B cell (primary cell): ENCODE results near the gene MPI. TPM values are rescaled to one million over a fixed set of nuclear protein-coding genes. Genes with fewer than 3 reads are reported as not detected.

ENCODE experiments used
- ATAC-seq: fragments of 200-7000 bp; cut with Tn5 transposase; one replicate; pipeline ENCODE4 v1.10.0; 2021; ENCODE audit warnings: low read depth, mild to moderate bottlenecking, moderate number of reproducible peaks, moderate library complexity
- CTCF ChIA-PET: fragments of 350-600 bp; sonication (Branson Sonifier 250); formaldehyde crosslinking; loops from one replicate; lab custom pipeline; 2021; ENCODE audit warnings: antibody characterized with exemption, inconsistent platforms; lab: Charles Lee
- POLR2A ChIA-PET: fragments of 350-600 bp; sonication (Branson Sonifier 250); formaldehyde crosslinking; loops from one replicate; lab custom pipeline; 2021; ENCODE audit warnings: antibody characterized with exemption; lab: Charles Lee
- DNase-seq: peaks from one replicate; pipeline ENCODE4 v3.0.0; 2013
- H2AFZ ChIP-seq: 2 replicates; pipeline ENCODE4 v1.6.1; 2012; ENCODE audit warnings: mild to moderate bottlenecking, low read depth, low read length; ENCODE audit not compliant: insufficient read depth, poor library complexity, severe bottlenecking
- H3K27ac ChIP-seq, 2 donors: 1 replicate in 1 of 2; 2 replicates in 1 of 2; pipeline ENCODE4 v1.5.1; 2012 to 2013; ENCODE audit warnings: low read length in 2 of 2, mild to moderate bottlenecking in 2 of 2, moderate library complexity in 1 of 2
- H3K27me3 ChIP-seq, 4 experiments: fragments of 200-600 bp in 1 of 4; sonication (generic) in 1 of 4; replicated peaks in 1 of 4; 1 replicate in 2 of 4; 2 replicates in 2 of 4; pipeline versions ENCODE4 v1.6.1 to v1.7.0; 2013 to 2016; ENCODE audit warnings: low read length in 3 of 4, mild to moderate bottlenecking in 2 of 4, mixed read lengths in 1 of 4, moderate library complexity in 1 of 4; ENCODE audit not compliant: insufficient read depth in 4 of 4, control insufficient read depth in 3 of 4; ENCODE audit errors: control extremely low read depth in 1 of 4
- H3K36me3 ChIP-seq, 2 experiments: replicated peaks in 1 of 2; 1 replicate in 1 of 2; 2 replicates in 1 of 2; pipeline versions ENCODE4 v1.6.1 to v1.7.1; 2013; ENCODE audit warnings: low read length in 1 of 2; ENCODE audit not compliant: insufficient read depth in 2 of 2, control insufficient read depth in 1 of 2; ENCODE audit errors: control extremely low read depth in 1 of 2, extremely low read depth in 1 of 2
- H3K4me1 ChIP-seq, 2 donors: fragments of 200-600 bp in 1 of 2; sonication (generic) in 1 of 2; 1 replicate in 1 of 2; 2 replicates in 1 of 2; pipeline versions ENCODE4 v1.5.1 to v1.6.1; 2013 to 2017; ENCODE audit warnings: low read length in 2 of 2; ENCODE audit not compliant: control insufficient read depth in 2 of 2, insufficient read depth in 2 of 2
- H3K4me2 ChIP-seq: replicated peaks from 2 replicates; pipeline ENCODE3; 2012; ENCODE audit warnings: mild to moderate bottlenecking, low read depth, low read length; ENCODE audit not compliant: poor library complexity, severe bottlenecking
- H3K4me3 ChIP-seq, 5 experiments: fragments of 200-600 bp in 1 of 5; sonication (generic) in 1 of 5; 1 replicate in 3 of 5; 2 replicates in 2 of 5; pipeline versions ENCODE4 v1.5.1 to v1.7.0; 2011 to 2016; ENCODE audit warnings: low read length in 4 of 5, mild to moderate bottlenecking in 4 of 5, low read depth in 2 of 5, control low read depth in 1 of 5, moderate library complexity in 1 of 5; ENCODE audit not compliant: insufficient read depth in 1 of 5; ENCODE audit errors: control extremely low read depth in 1 of 5, extremely low read depth in 1 of 5
- H3K79me2 ChIP-seq: fragments of 200-600 bp; sonication (generic); one replicate; pipeline ENCODE4 v1.6.0; 2016; ENCODE audit warnings: low read length; ENCODE audit not compliant: control insufficient read depth, insufficient read depth
- H3K9ac ChIP-seq: fragments of 200-600 bp; sonication (generic); 2 replicates; pipeline ENCODE4 v1.6.1; 2017; ENCODE audit warnings: mild to moderate bottlenecking, low read length, moderate library complexity
- H3K9me3 ChIP-seq, 3 donors: one replicate each; pipeline versions ENCODE4 v1.6.1 to v1.7.1; 2013; ENCODE audit warnings: low read length in 2 of 3; ENCODE audit not compliant: control insufficient read depth in 2 of 3, insufficient read depth in 1 of 3; ENCODE audit errors: control extremely low read depth in 1 of 3
- H4K20me1 ChIP-seq: 2 replicates; pipeline ENCODE4 v1.6.0; 2012; ENCODE audit warnings: mild to moderate bottlenecking, low read length; ENCODE audit not compliant: insufficient read depth, control insufficient read depth, poor library complexity, severe bottlenecking
- H3K27ac Mint-ChIP-seq: one replicate; pipeline ENCODE4 v1.8.0; 2021; ENCODE audit warnings: mixed read lengths
- H3K27me3 Mint-ChIP-seq: one replicate; pipeline ENCODE4 v1.8.0; 2021; ENCODE audit warnings: mixed read lengths
- H3K4me1 Mint-ChIP-seq: one replicate; pipeline ENCODE4 v1.8.0; 2021; ENCODE audit warnings: mixed read lengths
- H3K4me3 Mint-ChIP-seq: one replicate; pipeline ENCODE4 v1.8.0; 2021; ENCODE audit warnings: mixed read lengths
- H3K9me3 Mint-ChIP-seq: one replicate; pipeline ENCODE4 v1.8.0; 2022; ENCODE audit warnings: mixed read lengths; ENCODE audit not compliant: insufficient read depth
- CTCF ChIP-seq: fragments of 200-600 bp; IDR thresholded peaks from one replicate; pipeline ENCODE4 v1.8.0; 2022; ENCODE audit warnings: antibody characterized with exemption, mild to moderate bottlenecking
- EZH2 ChIP-seq: IDR thresholded peaks from 2 replicates; pipeline ENCODE4 v1.6.1; 2012; ENCODE audit warnings: borderline replicate concordance, low read depth, mild to moderate bottlenecking, moderate library complexity, low read length; ENCODE audit not compliant: insufficient read depth, poor library complexity, severe bottlenecking
- WGBS: methylation state at CpG from one replicate; pipeline ENCODE4 v1.1.5; 2013; ENCODE audit warnings: missing lambda C conversion rate; ENCODE audit not compliant: insufficient coverage; 5-methylcytosine and 5-hydroxymethylcytosine counted together
- intact Hi-C: fragments of 100-400 bp; cut with micrococcal nuclease; formaldehyde crosslinking; loops from one replicate; pipeline ENCODE4 v1.10.0; 2022
- polyA plus RNA-seq: library from polyadenylated mRNA; depleted of rRNA; stranded (reverse); fragments of >200 nt; gene quantifications from 2 replicates; pipeline ENCODE4 v1.2.3, GENCODE V29; 2012
- total RNA-seq, 2 donors: library from RNA; stranded (reverse); fragments of 120-200 nt in 1 of 2; gene quantifications; 1 replicate in 1 of 2; 2 replicates in 1 of 2; pipeline versions ENCODE4 v1.2.3 to v1.2.4, GENCODE V29; 2013 to 2022

MPI gene
- total and polyA plus RNA-seq, 2 donors (not counting 1 experiment from before 2014, with no cell fraction given) = 37.2 to 59.8 TPM

GRCh38 chr15:74872702-74873035 lies 17.2 kb upstream of the MPI start:
- TF ChIP-seq EZH2 (no peak), CTCF (no peak)
- H3K27me3 ChIP-seq = no peaks in the 10 kb centered on the region
- no peak for ATAC-seq
- H4K20me1 ChIP-seq = peaks cover 44% of the 10 kb centered on the region
- Mint-ChIP-seq H3K4me3 (peak overlapping the region; percentile 95), H3K4me1 (peaks cover 48% of the 10 kb centered on the region), H3K9me3 (no peaks in the 10 kb centered on the region), H3K27ac (peak overlapping the region; percentile 98), H3K27me3 (no peaks in the 10 kb centered on the region)
- ChIA-PET CTCF (interaction anchor here (1.0 kb wide), 1 partner anchor 15 kb away, joined by 3 read pairs; no protein-coding TSS in a partner anchor), POLR2A (interaction anchor here (0.7 to 1.1 kb wide), 2 partner anchors 34 to 491 kb away, joined by 3 to 5 read pairs; partner anchors contain the start of gene FAM219B)
- H3K27ac ChIP-seq = peak overlapping the region; percentile 94 to 95
- H3K4me1 ChIP-seq = peaks cover 42 to 57% of the 10 kb centered on the region in 2 donors
- intact Hi-C loops = loop anchor here (1.0 to 2.0 kb wide), 7 partner anchors 14 to 330 kb away; partner anchors contain the start of genes COX5A, FAM219B, MPI and ULK3
- peak overlapping the region; percentile 64 to 91 (median 83) for H3K4me3 ChIP-seq
- H3K4me2 ChIP-seq = peak overlapping the region; percentile 98
- DNase-seq = no peak
- H3K9ac ChIP-seq = peak overlapping the region; percentile 88
- H3K79me2 ChIP-seq = peaks cover 55% of the 10 kb centered on the region
- H3K36me3 ChIP-seq = peaks cover 0 to 12% of the 10 kb centered on the region in 2 experiments
- WGBS = 2% methylated on average over 10 of the region's 11 CpGs
- peak overlapping the region; percentile 88 for H2AFZ ChIP-seq
- no peaks in the 10 kb centered on the region for H3K9me3 ChIP-seq

- DNase-seq = peak; percentile 96
- Histone ChIP-seq H3K79me2 (peaks cover 49% of the 10 kb centered on the region), H3K9ac (peak within 1 kb of the TSS; percentile 88), H3K4me1 (peaks cover 37 to 52% of the 10 kb centered on the region in 2 donors), H4K20me1 (peaks cover 39% of the 10 kb centered on the region), H3K27me3 (no peaks in the 10 kb centered on the region), H3K9me3 (no peaks in the 10 kb centered on the region), H3K4me3 (peak within 1 kb of the TSS; percentile 64 to 91 (median 83)), H3K27ac (peak within 1 kb of the TSS; percentile 94 to 95), H3K36me3 (peaks cover 0 to 7% of the 10 kb centered on the region in 2 experiments), H3K4me2 (peak within 1 kb of the TSS; percentile 98), H2AFZ (peak within 1 kb of the TSS; percentile 95)
- peak within 1 kb of the TSS; percentile 98 for H3K27ac Mint-ChIP-seq
- ATAC-seq = peak; percentile 96
- no peaks in the 10 kb centered on the region for H3K9me3 Mint-ChIP-seq
- CTCF ChIA-PET = interaction anchor here (0.9 to 3.1 kb wide), 4 partner anchors 15 to 32 kb away, joined by 3 to 16 read pairs (median 4); partner anchors contain the start of gene MPI
- intact Hi-C loops = loop anchor here (1.0 to 2.0 kb wide), 7 partner anchors 14 to 329 kb away; partner anchors contain the start of genes COX5A, FAM219B, MPI and ULK3
- POLR2A ChIA-PET = interaction anchor here (0.5 to 1.1 kb wide), 3 partner anchors 17 to 34 kb away, joined by 3 to 4 read pairs (median 4); partner anchors contain the start of gene FAM219B
- WGBS = under 1% methylated on average over 29 of the region's 52 CpGs
- no peak for TF ChIP-seq EZH2
- TF ChIP-seq CTCF = no peak
- peak within 1 kb of the TSS; percentile 95 for H3K4me3 Mint-ChIP-seq
- H3K4me1 Mint-ChIP-seq = peaks cover 42% of the 10 kb centered on the region
- H3K27me3 Mint-ChIP-seq = no peaks in the 10 kb centered on the region
These were observed 16.6 kb upstream of the MPI start, which contains the start of gene SCAMP2 for GRCh38 chr15:74873036-74873755. Gene SCAMP2, minus strand, starts transcription at chr15:74873365. Its CDS starts 110 bp downstream, at chr15:74873255.
